ENCODE results near the gene SMARCD1.

SMARCD1 gene

DNA sequence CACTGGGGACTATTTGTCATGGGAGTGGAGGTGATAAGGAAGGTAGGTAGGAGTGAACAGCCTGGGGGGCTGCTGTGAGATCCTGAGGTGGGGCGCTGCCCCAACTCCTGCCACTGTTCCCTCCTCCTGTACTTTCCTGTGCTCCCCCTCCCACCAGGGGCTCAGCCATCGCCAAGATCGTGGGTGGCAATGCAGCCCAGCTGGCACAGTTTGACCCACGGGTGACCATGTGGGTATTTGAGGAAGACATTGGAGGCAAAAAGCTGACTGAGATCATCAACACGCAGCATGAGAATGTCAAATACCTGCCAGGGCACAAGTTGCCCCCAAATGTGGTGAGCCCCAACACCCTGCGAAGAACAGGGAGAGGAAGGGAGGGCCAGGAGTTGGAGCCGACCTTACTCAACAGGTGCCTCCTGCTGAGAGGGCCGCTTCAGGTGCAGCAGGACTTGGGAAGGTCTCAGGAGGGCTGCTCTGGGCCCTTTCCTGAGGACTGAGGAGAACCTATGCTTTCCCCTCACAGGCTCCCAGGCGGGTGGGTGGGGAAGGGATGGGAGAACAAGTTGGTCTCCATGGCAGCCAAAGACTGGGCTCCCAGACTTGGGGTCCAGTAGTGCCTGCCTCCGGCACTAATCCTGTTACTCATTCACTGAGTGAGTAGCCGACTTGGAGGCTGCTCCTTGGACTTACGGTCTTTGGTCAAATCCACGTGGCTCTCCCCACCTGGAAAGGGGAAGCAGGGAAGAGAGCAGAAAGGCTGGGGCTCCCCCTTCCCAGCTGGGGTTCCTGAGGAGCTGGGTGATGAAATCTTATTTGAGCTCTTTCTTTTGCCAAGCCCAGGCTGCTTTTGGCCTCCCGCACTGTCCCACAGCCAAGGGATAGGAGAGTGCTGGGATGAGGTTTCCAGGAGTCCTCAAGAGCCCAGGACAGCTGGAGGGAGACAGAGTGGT is 19.6 kb downstream of the SMARCD1 start:
- DNase-seq (ENCODE audit: low read depth, low spot score) = no peak

DNA sequence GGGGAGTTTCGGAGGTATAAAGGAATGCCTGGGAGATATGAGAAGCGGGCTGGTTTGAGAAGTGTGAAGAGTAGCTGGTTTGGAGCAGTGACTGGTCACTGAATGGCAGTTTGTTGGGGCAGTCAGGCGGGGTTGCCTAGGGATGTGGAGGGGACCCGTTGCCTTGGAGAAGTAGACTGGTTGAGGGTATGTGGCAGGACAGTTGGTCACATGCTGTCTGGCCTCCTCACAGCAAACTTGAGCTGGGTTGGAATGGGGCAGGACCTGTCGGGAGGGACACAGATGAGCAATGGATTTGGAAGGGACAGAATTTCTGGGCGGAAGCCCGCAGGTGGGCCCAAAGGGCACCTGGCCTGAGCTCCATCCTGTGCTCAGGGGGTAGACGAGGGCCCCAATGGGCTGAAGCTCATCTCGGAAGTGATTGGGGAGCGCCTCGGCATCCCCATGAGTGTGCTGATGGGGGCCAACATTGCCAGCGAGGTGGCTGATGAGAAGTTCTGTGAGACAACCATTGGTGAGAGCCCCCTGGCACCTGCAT is 20.8 kb downstream of the SMARCD1 start:
- no peak for DNase-seq (ENCODE audit: low read depth, low spot score)

DNA sequence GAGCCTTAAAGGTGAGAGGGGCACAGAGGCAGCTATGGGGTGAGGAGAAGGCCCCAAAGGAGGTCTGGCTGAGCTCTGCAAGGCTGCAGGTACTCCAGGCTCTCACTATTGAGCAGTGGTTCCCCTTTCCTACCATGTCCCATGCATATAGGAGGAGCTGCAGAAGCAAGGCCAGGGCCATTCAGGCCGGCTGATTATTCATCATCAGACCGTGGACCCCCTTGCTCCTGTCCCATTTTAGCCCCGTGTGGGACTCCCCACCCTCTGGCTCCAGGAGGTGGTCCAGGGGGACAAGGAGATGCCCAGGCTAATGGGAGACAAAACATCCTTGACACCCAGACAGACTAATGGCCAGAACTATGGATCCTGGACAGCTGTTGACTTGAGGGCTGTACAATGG is 21.8 kb downstream of the SMARCD1 start:
- no peak for DNase-seq (ENCODE audit: low read depth, low spot score)

DNA sequence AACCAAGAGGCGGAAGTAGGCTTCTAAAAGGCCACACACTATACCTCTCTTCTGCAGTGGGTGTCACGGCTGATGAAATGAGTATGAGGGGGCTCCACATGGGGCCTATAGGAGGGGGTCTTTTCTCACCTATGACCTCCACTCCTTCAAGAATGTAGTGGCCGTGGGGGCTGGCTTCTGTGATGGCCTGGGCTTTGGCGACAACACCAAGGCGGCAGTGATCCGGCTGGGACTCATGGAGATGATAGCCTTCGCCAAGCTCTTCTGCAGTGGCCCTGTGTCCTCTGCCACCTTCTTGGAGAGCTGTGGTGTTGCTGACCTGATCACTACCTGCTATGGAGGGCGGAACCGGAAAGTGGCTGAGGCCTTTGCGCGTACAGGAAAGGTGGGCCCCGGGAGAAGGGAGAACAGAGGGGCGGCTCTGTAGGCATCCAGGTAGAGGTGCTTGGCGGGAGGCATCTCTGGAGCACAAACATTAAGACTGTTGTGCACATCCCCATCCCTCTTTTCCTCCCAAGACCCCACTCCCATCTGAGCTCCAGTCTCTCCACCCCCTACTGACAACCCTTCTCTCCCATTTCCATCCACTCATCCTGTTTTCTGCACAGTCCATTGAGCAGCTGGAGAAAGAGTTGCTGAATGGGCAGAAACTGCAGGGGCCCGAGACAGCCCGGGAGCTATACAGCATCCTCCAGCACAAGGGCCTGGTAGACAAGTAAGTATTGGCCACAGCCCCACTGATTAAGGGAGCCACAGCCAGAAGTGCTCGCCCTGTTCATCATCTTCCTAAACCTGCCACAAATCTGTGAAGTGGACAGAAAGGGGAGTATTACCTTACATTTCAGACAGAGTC is 22.5 kb downstream of the SMARCD1 start:
- DNase-seq (ENCODE audit: low read depth, low spot score) = no peak

DNA sequence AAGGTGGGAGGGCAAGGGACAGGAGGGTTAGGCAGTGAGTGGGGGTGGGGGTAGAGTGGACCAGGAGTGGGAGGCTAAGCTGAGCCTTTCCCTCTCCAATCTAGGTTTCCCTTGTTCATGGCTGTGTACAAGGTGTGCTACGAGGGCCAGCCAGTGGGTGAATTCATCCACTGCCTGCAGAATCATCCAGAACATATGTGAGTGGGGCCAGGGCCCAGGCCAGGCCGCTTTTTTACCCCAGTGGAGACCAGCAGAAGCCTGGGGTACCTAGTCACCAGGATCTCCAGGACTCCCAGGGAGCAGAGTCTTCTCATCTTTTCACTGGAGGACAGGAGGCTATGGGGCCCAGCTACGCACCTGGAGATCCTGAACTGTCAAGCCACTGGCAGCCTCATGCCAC is 24.2 kb downstream of the SMARCD1 start:
- DNase-seq (ENCODE audit: low read depth, low spot score) = no peak

DNA sequence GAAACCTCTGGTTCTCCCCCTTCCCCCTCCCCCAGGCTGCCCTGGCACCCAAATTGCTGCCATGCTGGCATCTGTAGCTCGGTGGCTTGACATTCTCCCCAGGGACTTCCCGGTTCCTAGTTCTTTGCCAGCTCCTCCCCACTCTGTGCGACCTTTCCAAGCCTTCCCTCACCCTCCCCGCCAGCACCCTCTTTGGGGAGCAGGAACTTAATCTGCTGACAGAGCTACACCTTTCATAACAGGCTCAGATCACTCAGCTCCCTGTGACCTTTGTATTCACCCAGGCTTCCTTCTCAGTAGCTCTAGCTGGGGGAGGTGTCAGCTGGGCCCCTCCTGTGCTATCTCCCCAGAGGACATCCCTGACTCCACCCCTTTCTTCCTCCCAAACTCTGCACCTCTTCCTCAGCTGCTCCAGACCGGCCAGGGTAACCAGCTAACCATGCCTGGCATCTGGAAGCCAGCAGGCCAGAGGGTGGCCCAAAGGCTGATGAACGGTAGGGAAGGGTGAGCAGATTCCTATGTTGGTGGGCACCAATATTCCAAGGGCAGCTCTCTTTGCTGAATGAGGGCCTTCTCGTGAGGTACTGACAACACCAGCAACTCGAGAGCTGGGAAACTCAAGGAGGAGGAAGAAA is 25.1 kb downstream of the SMARCD1 start:
- DNase-seq (ENCODE audit: low read depth, low spot score) = no peak

DNA sequence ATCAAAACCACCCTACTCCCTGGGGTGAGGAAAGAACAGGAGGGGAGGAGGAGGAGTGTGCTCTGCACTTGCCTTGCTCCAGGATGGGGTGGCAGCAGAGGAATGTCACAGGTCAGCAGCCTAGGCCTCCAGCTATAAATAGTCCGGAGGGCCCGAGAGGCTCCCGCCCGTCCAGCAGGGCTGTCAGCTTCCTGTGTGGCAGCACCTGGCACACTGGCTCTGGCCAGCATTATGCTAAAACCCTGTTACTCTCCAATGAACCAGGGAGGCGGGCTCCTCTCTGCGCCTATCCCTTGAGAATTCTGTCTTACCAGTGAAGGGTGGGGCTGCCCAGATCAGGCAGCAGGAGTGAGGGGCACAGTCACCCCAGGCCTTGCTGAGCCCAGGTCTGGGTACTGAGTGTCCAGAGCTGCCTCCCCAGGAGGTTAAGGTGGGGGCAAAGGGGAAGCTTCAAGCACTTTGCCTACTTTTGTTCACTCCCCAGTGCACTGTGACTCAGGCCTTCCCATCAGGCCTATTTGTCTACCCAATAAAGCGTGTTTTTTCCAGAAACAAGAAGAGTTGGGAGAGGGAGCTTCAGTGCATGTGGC is 25.7 kb downstream of the SMARCD1 start:
- DNase-seq (ENCODE audit: low read depth, low spot score) = no peak

DNA sequence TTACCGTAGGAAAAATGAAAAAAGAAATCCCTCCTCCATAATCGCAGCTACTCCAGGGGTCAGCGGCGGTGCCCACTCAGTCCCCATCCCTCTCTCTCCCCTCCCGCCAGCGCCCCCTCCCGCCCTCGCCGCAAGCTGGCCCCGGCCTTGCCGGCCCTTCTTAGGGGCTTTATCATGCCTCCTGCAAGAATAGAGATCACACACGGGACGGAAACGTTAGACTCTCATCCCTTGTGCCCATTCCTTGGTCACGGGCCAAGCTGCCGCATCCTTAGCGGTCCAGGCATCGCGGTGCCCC is 26.2 kb downstream of the SMARCD1 start:
- no peak for DNase-seq (ENCODE audit: low read depth, low spot score)

DNA sequence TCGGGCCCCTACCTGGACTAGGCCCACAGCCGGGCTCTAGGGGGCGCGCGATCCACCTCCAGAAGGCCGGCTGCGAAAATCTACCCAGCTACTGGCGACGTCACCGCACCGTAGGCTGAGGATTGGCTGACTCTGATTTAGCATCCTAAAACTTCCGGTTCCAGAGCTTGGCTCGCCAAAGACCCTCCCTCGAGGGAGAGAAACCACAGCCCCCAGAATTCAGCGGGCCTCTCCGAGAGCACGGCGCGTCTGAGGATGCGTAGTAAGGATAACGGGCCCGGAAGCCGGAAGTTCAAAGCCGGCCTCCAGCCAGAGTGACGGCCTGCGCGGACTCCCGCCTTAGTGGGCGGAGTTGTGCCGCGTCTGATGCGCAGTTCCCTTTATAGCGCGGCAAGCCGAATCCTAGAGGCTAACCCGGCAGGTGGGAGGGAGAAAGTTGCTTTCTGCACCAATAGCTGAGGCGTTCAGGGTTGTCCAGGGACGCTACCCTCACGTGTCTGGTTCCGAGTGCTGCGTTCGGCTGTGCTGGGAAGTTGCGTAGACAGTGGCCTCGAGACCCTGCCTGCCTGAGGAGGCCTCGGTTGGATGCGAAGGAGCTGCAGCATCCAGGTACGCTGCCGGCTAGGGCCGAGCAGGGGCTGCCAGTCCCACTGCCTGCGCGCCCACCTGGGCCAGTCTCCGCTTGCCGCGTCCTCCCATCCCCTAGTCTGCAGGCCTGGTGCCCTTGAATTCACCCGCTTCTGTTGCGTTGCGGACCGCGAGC is 26.7 kb downstream of the SMARCD1 start, which contains the start of gene COX14:
TSS of gene COX14 (plus strand) at position 544 of the 763 bp plus-strand sequence. CDS start 7,808 bp downstream, outside the sequence.
- peak; percentile 99 for DNase-seq (ENCODE audit: low read depth, low spot score)

DNA sequence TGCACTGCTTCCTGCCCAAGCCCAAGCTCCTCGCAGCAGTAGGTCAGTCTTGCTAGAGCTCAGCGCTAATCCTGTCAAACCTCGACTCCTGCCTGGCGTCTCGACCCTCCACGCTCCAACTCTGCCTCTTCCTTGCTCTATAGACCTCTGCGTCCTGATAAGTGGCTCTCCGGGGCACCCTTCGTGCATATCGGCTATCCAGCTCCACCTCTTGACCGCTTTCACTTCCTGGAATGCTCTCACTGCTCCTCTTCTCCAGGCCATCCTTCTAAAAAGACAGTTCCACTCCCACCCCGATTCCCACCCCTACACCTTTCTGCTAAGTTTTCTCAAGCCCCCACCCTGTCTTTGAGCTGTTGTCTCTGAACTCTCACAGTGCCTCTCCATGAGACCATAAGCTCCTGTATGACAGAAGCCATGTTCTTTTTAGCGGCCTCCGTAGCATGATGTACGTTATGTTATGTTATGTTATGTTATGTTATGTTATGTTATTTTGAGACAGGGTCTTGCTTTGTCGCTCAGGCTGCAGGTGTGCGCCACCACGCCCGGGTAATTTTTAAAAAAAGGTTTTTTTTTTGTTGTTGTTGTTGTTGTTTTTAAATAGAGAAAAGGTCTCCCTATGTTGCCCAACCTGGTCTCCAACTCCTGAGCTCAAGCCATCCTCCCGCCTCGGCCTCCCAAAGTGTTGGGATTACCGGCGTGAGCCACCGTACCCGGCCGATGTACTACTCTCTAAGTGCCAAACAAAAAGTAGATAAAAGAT is 27.5 kb downstream of the SMARCD1 start:
- DNase-seq (ENCODE audit: low read depth, low spot score) = no peak

DNA sequence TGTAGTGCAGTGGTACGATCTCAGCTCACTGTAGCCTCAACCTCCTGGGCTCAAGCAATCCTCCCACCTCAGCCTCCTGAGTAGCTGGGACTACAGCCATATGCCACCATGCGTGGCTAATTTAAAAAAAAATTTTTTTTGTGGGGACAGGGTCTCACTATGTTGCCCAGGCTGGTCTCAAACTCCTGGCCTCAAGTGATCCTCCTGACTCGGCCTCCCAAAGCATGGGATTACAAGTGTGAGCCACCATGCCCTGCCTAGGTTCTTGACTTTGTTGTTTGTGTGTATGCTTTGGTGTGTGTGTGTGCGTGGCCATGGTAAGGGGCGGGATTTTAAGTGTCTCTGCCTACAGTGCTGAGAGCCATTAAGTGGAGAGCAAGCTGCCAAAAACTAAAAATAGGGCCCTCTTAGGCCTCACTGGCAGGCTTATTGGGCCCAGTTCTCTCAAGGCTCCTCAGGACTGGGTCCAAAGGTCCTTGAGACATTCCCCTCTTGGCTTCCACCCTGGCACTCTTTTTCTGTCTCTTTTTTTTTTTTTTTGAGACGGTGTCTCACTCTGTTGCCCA is 32.0 kb downstream of the SMARCD1 start:
- no peak for DNase-seq (ENCODE audit: low read depth, low spot score)

DNA sequence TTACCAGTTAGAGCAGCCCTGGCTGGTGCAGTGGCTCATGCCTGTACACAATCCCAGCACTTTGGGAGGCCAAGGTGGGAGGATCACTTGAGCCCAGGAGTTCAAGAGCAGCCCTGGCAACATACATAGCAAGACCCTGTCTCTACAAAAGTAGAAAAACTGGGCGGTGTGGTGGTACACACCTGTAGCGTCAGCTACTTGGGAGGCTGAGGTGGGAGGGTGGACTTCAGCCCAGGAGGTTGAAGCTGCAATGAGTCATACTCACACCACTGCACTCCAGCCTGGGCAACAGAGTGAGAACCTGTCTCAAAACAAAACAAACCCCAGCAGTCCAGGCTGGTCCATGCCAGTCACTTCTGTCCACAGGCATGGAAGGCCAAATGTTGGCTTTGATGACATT is 34.2 kb downstream of the SMARCD1 start:
- DNase-seq (ENCODE audit: low read depth, low spot score) = no peak

DNA sequence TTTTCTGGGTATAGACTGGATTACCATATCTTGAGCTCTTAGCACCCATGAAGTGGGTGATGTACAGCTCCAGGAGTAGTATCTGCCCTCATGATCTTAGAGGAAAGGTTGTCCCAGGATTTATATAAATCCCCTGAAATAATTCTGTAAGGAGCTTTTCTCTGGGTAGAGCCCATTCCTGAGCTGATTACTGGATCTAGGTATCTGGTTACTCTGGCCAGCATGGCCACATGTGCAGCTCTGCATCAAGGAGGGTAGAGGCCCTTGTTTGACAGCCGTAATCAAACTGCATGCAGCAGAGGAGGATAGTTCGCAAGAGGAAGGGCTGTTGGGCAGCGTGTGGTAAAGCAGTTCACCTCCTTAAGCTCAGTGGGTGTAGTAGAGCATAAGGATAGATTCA is 35.4 kb downstream of the SMARCD1 start:
- no peak for DNase-seq (ENCODE audit: low read depth, low spot score)

DNA sequence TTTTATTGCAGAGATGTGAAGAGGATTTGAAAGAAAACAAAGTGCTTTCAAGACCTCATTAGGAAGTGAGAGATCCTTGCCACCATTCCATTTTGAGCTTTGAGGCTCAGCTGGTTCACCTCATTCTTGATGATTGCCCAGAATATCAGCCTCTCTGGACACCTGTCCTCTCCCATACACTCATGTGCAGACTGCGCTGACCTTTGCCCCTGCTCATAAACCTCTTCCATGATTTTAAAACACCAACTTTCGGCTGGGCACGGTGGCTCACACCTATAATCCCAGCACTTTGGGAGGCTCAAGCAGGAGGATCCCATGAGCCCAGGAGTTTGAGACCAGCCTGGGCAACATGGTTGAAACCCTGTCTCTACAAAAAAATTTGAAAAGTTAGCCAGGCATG is 35.8 kb downstream of the SMARCD1 start:
- no peak for DNase-seq (ENCODE audit: low read depth, low spot score)

DNA sequence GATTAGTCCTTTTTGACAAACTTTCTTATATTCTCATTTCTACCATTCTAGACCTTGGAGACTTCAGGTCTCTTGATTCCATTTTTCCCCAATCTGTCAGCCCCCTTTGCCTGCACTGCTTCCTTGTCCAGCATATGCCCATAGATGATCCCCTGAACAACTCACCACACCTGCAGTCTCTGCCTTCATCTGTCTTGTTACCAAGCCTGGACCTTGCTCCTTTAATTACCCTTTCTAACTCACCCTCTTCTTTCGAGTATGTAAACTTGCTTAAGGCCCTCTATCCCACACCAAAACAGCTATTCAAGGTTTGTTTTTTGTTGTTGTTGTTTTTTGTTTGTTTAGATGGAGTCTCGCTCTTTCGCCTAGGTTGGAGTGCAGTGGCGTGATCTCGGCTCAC is 36.5 kb downstream of the SMARCD1 start:
- DNase-seq (ENCODE audit: low read depth, low spot score) = no peak

DNA sequence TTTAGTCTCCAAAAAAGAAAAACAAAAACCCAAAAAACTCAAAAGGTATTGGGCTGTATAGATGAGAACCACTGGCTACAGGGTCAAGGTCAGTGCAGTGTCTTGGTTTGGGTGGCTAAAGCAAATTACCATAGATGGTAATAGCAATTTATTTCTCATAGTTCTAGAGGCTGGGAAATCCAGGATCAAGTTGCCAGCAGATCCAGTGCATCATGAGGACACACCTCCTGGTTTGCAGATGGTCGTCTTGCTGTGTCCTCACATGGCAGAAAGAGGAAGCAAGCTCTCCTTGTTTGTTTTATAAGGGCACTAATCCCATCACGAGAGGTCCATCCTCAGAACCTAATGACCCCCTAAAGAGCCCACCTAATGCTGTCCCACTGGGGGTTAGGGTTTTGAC is 38.1 kb downstream of the SMARCD1 start:
- no peak for DNase-seq (ENCODE audit: low read depth, low spot score)

DNA sequence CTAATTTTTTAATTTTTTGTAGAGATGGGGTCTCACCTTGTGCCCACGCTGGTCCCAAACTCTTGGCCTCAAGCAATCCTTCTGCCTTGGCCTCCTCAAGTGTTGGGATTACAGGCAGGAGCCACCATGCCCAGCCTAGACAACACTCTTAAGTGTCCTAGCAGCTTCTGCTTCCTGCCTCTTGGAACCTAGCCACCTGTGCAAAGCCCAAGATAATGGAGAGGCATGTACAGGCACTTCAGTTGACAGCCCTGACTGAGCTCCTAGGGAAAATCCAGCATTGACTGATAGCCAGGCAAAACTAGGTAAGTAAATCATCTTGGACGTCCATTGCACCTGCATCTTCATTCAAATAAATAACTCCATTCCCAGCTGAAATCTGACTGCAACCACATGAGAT is 42.4 kb downstream of the SMARCD1 start:
- DNase-seq (ENCODE audit: low read depth, low spot score) = no peak

DNA sequence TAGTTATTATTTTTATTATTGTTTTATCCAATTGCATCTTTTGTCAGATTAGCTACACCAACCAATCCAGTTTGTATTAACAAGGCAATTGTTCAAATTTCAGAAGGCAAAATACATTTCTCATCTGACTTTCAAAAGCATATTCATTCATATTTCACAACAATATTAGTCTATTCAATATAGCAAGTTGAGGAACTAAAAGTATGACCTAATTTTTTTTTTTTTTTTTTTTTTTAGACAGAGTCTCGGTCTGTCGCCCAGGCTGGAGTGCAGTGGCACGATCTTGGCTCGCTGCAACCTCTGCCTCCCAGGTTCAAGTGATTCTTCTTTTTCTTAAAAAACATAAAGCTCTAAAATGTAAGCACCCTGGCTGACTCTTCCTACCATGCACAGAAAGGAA is 44.1 kb downstream of the SMARCD1 start:
- DNase-seq (ENCODE audit: low read depth, low spot score) = no peak

DNA sequence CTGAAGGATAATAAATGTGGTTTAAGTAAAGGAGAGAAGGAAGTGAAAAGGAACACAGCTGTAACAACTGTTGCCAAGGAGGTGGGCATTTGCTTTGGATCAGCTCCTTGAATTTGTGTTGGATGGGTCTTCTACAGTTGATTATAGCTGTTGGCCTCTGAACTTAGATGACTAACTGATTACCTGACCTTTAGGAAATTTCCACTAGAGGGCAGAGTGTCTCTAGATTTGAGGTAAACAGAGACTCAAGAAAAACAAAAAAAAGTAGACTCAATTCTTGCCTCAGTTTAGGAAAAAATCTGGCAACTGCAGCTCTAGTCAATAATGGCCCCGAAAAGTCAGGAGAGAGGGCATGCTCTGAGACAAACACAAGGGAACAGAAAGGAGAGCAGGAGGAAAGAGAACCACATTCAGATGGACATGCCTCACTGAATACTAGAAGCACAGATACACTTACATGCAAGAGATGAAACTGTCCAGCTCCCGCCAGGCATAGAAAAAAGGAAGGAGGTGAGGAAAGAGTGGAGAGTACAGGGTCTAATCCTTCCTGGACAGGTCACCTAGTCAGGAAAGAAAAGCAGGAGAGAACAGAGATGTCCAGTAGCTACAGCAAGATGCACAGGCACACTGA is 47.5 kb downstream of the SMARCD1 start:
- no peak for DNase-seq (ENCODE audit: low read depth, low spot score)

Data from brain pericyte (primary cell).